CD14-positive monocyte (primary cell): Measurements from ENCODE around the gene COX15. TPM values are rescaled to one million over a fixed set of nuclear protein-coding genes. Genes with fewer than 3 reads are reported as not detected.

Source experiments
- DNase-seq, 3 donors: peaks; one replicate each; pipeline ENCODE4 v3.0.0-alpha.2; 2011 to 2022
- H2AFZ ChIP-seq: 2 replicates; pipeline ENCODE4 v1.6.0; 2012; ENCODE audit warnings: mild to moderate bottlenecking, low read depth, low read length, inconsistent platforms; ENCODE audit not compliant: insufficient read depth, poor library complexity, severe bottlenecking
- H3K27ac ChIP-seq, 2 donors: 1 replicate in 1 of 2; 2 replicates in 1 of 2; pipeline ENCODE4 v1.5.1; 2012 to 2013; ENCODE audit warnings: low read length in 2 of 2, control low read depth in 1 of 2, inconsistent platforms in 1 of 2, low read depth in 1 of 2, mild to moderate bottlenecking in 1 of 2
- H3K27me3 ChIP-seq, 2 donors: one replicate each; pipeline versions ENCODE4 v1.6.0 to v1.6.1; 2011 to 2013; ENCODE audit warnings: low read length in 2 of 2; ENCODE audit not compliant: control insufficient read depth in 2 of 2, insufficient read depth in 2 of 2
- H3K36me3 ChIP-seq, 2 donors: replicated peaks in 1 of 2; 1 replicate in 1 of 2; 2 replicates in 1 of 2; pipeline versions ENCODE4 v1.5.1 to v1.6.1; 2012 to 2013; ENCODE audit warnings: low read length in 2 of 2, control low read depth in 1 of 2, inconsistent platforms in 1 of 2, mild to moderate bottlenecking in 1 of 2; ENCODE audit not compliant: insufficient read depth in 2 of 2, control insufficient read depth in 1 of 2
- H3K4me1 ChIP-seq, 2 donors: 1 replicate in 1 of 2; 2 replicates in 1 of 2; pipeline versions ENCODE4 v1.5.1 to v1.6.1; 2012 to 2013; ENCODE audit warnings: low read length in 2 of 2, control low read depth in 1 of 2, inconsistent platforms in 1 of 2, mild to moderate bottlenecking in 1 of 2, moderate library complexity in 1 of 2; ENCODE audit not compliant: insufficient read depth in 2 of 2, control insufficient read depth in 1 of 2
- H3K4me2 ChIP-seq: replicated peaks from 2 replicates; pipeline ENCODE3; 2012; ENCODE audit warnings: low read length, moderate library complexity, mild to moderate bottlenecking; ENCODE audit not compliant: poor library complexity, severe bottlenecking; ENCODE audit errors: extremely low read depth
- H3K4me3 ChIP-seq, 3 experiments: fragments of 200-600 bp in 1 of 3; sonication (generic) in 1 of 3; replicated peaks in 1 of 3; 1 replicate in 2 of 3; 2 replicates in 1 of 3; pipeline ENCODE4 v1.5.1; 2011 to 2013; ENCODE audit warnings: low read length in 3 of 3, mild to moderate bottlenecking in 3 of 3, control low read depth in 2 of 3, low read depth in 2 of 3, inconsistent platforms in 1 of 3, moderate library complexity in 1 of 3
- H3K79me2 ChIP-seq: 2 replicates; pipeline ENCODE4 v1.6.0; 2012; ENCODE audit warnings: mild to moderate bottlenecking, control low read depth, inconsistent platforms, low read length, moderate library complexity; ENCODE audit not compliant: insufficient read depth
- H3K9ac ChIP-seq: 2 replicates; pipeline ENCODE4 v1.6.0; 2017; ENCODE audit warnings: low read length, mild to moderate bottlenecking; ENCODE audit not compliant: insufficient read depth, poor library complexity, severe bottlenecking
- H3K9me3 ChIP-seq, 2 donors: replicated peaks in 1 of 2; 1 replicate in 1 of 2; 2 replicates in 1 of 2; pipeline versions ENCODE4 v1.5.1 to v1.6.1; 2012 to 2013; ENCODE audit warnings: low read length in 2 of 2, control low read depth in 1 of 2; ENCODE audit not compliant: control insufficient read depth in 1 of 2, insufficient read depth in 1 of 2
- H4K20me1 ChIP-seq: 2 replicates; pipeline ENCODE4 v1.6.0; 2012; ENCODE audit warnings: mild to moderate bottlenecking, low read length, control low read depth, moderate library complexity; ENCODE audit not compliant: insufficient read depth
- H3K27ac Mint-ChIP-seq, 7 donors: one replicate each; pipeline ENCODE4 v1.8.0; 2020; ENCODE audit warnings: mild to moderate bottlenecking in 7 of 7, mixed read lengths in 7 of 7, moderate library complexity in 6 of 7, inconsistent platforms in 2 of 7
- H3K27me3 Mint-ChIP-seq, 3 donors: one replicate each; pipeline ENCODE4 v1.8.0; 2021 to 2022; ENCODE audit warnings: low read depth in 3 of 3, mild to moderate bottlenecking in 3 of 3, mixed read lengths in 3 of 3, moderate library complexity in 3 of 3, inconsistent platforms in 1 of 3
- H3K36me3 Mint-ChIP-seq, 2 donors: one replicate each; pipeline ENCODE4 v1.8.0; 2020; ENCODE audit warnings: mixed read lengths in 2 of 2, inconsistent platforms in 1 of 2, mild to moderate bottlenecking in 1 of 2
- H3K4me1 Mint-ChIP-seq: one replicate; pipeline ENCODE4 v1.8.0; 2020; ENCODE audit warnings: mild to moderate bottlenecking, mixed read lengths
- H3K4me3 Mint-ChIP-seq, 2 donors: one replicate each; pipeline ENCODE4 v1.8.0; 2020; ENCODE audit warnings: mild to moderate bottlenecking in 2 of 2, mixed read lengths in 2 of 2, moderate library complexity in 1 of 2
- H3K9me3 Mint-ChIP-seq, 7 donors: one replicate each; pipeline ENCODE4 v1.8.0; 2020 to 2022; ENCODE audit warnings: mixed read lengths in 7 of 7, mild to moderate bottlenecking in 6 of 7, moderate library complexity in 6 of 7, inconsistent platforms in 2 of 7
- CTCF ChIP-seq: fragments of 200-600 bp; IDR thresholded peaks from one replicate; pipeline ENCODE4 v1.8.0; 2022; ENCODE audit warnings: antibody characterized with exemption, mild to moderate bottlenecking
- WGBS: methylation state at CpG from one replicate; pipeline ENCODE4 v1.1.5; 2013; ENCODE audit warnings: missing lambda C conversion rate; ENCODE audit not compliant: insufficient coverage; 5-methylcytosine and 5-hydroxymethylcytosine counted together
- intact Hi-C, 2 donors: fragments of 100-400 bp; cut with micrococcal nuclease; formaldehyde crosslinking; loops; one replicate each; pipeline versions ENCODE4 v1.15.0 to v1.15.1; 2023
- polyA minus RNA-seq: library from RNA; depleted of rRNA, polyadenylated mRNA; stranded (reverse); fragments of >200 nt; gene quantifications from 2 replicates; pipeline ENCODE4 v1.2.3, GENCODE V29; 2012
- polyA plus RNA-seq, 3 donors: library from polyadenylated mRNA; depleted of rRNA in 1 of 3; unstranded in 2 of 3; stranded (reverse) in 1 of 3; fragments of 300-500 nt in 2 of 3; fragments of >200 nt in 1 of 3; fragmentation: Illumina TruSeq in 2 of 3; gene quantifications; 1 replicate in 2 of 3; 2 replicates in 1 of 3; pipeline ENCODE4 v1.2.3, GENCODE V29; 2012 to 2021
- total RNA-seq, 12 experiments: library from RNA in 1 of 12; stranded (reverse) in 1 of 12; fragments of 120-200 nt in 1 of 12; gene quantifications; one replicate each; pipeline ENCODE4 v1.2.4 and lab custom pipeline; 2013 to 2026; ENCODE audit warnings: mixed read lengths in 6 of 12, inconsistent platforms in 1 of 12

Gene COX15
- 31.2 TPM for total RNA-seq (2013)
- polyA plus RNA-seq (10 to 100 TPM; 10.6 to 37.6 (median 35.7) TPM), polyA minus RNA-seq (8.0 and 12.8 TPM in 2 replicates), total RNA-seq (lab: John Stamatoyannopoulos, UW) (2.6 to 20.7 (median 13.5) reads per million in 11 experiments)

DNA sequence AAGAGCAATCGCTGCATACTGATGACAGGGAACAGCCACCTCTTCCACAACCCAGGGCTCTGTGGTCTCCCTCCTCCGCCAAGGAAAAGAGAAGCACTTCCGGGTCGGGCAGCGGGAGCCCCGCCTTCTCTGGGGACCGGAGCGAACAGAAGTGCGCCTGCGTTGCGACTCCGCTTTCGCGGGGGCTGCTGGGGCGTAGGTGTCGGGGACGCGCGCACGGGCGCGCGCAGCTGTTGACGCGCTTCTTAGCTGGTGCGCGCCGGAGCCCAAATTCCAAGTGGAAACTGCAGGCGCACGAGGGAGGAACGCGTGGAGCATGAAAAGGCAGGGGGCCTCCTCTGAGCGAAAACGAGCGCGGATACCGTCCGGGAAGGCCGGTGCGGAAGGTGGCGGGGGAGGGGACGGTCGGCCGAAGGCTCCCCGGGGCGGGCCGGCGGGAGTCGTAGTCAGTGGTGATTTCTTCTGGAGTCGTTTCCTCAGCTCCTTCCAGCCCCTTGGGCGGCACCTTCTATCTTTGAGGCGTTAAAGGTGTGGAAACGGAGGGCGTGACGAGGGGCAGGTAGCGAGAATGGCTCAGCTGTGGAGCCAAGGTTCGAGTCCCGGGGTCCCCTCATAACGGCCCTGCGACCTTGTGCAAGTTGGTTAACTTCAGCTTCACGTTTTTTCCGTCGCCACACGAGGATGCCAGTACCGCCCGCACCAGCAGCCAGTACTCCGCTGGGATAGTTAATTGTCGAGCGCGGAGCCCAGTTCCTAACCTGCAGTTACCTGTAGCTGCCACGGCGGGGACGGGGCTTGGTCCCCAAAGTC, at the start of gene COX15, which contains the start of gene CUTC:
Gene COX15 (minus strand): TSS at position 95 of the 810 bp plus-strand sequence. CDS start 78 bp downstream, at position 17.
Gene CUTC (plus strand): TSS at position 202 of the 810 bp plus-strand sequence. CDS start 115 bp downstream, at position 317.
- intact Hi-C loops: no loop called here
- H3K4me3 Mint-ChIP-seq: peak within 1 kb of the TSS; percentile 99 to 100
- peak; percentile 94 to 96 (median 96) for DNase-seq
- H3K9me3 ChIP-seq: no peaks in the 10 kb centered on the region
- peaks cover 26 to 41% of the 10 kb centered on the region in 2 donors for H3K36me3 ChIP-seq
- H3K36me3 Mint-ChIP-seq: peaks cover 28 to 39% of the 10 kb centered on the region in 2 donors
- H3K27me3 Mint-ChIP-seq: peaks cover 0 to 3% (median 0%) of the 10 kb centered on the region in 3 donors
- peaks cover 18% of the 10 kb centered on the region for H3K4me1 Mint-ChIP-seq
- peak within 1 kb of the TSS; percentile 86 for H3K4me2 ChIP-seq
- H3K4me1 ChIP-seq: peaks cover 20 to 30% of the 10 kb centered on the region in 2 donors
- no peaks in the 10 kb centered on the region for H3K9me3 Mint-ChIP-seq
- H3K27me3 ChIP-seq: no peaks in the 10 kb centered on the region
- H4K20me1 ChIP-seq: no peaks in the 10 kb centered on the region
- peak within 1 kb of the TSS; percentile 90 for H2AFZ ChIP-seq
- peak within 1 kb of the TSS; percentile 85 for H3K9ac ChIP-seq
- H3K27ac ChIP-seq: peak within 1 kb of the TSS; percentile 88 to 90
- WGBS: under 1% methylated on average over 73 of the region's 73 CpGs
- peak within 1 kb of the TSS; percentile 85 to 97 (median 92) for H3K4me3 ChIP-seq
- TF ChIP-seq CTCF: peak; percentile 24
- peak within 1 kb of the TSS; percentile 91 to 99 (median 99) for H3K27ac Mint-ChIP-seq
- peaks cover 47% of the 10 kb centered on the region for H3K79me2 ChIP-seq

DNA sequence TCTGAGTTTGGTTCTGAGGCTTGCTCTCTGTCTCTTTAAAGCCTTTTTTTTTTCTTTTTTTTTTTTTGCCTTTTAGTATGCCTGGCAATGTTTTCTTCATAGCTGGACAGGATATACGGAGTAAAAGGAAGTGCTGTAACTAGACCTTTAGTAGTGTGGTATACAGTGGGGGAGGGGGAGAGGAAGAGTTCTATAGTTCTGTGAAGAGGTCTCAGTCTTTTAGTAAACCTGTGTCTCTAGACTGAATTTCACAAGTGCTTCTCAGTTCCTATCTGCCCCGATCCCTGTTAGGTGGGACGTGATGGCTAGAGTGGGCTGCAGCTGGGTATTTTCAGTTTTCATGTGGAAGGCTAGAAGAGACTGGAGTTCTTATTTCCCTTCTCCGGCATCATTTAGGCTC, 47.4 kb upstream of the COX15 start:
- H3K4me1 Mint-ChIP-seq: peaks cover 42% of the 10 kb centered on the region
- H3K27me3 Mint-ChIP-seq: no peaks in the 10 kb centered on the region
- H3K4me2 ChIP-seq: peak overlapping the region; percentile 57

More for the DNA sequence above, 47.4 kb upstream of the COX15 start:
- H3K36me3 ChIP-seq: no peaks in the 10 kb centered on the region
- Mint-ChIP-seq H3K36me3 (no peaks in the 10 kb centered on the region), H3K27ac (peak overlapping the region in 6 of 7 donors; percentile 17 to 87 (median 66)), H3K9me3 (peaks cover 0 to 1% (median 0%) of the 10 kb centered on the region in 7 donors), H3K4me3 (peak overlapping the region; percentile 39 to 42)
- H3K4me3 ChIP-seq: peak overlapping the region in 1 of 3 experiments; percentile 44
- H2AFZ ChIP-seq: peak overlapping the region; percentile 57
- no peaks in the 10 kb centered on the region for H3K27me3 ChIP-seq
- intact Hi-C loops: no loop called here
- no peak for TF ChIP-seq CTCF
- H3K9me3 ChIP-seq: no peaks in the 10 kb centered on the region
- H4K20me1 ChIP-seq: no peaks in the 10 kb centered on the region
- H3K4me1 ChIP-seq: peaks cover 30 to 43% of the 10 kb centered on the region in 2 donors
- H3K79me2 ChIP-seq: no peaks in the 10 kb centered on the region
- H3K27ac ChIP-seq: peak overlapping the region in 1 of 2 donors; percentile 60
- no peak overlapping the region for H3K9ac ChIP-seq
- DNase-seq: peak; percentile 21 to 33 (median 25)
- no CpG with 5 or more reads among the region's 4 CpGs for WGBS
